CD4-positive, alpha-beta T cell treated with Interleukin-15 for 1 hour (primary cell): Measurements from ENCODE around the gene MRM1.

Source experiments
- DNase-seq: peaks from one replicate; pipeline ENCODE4 v3.0.0-alpha.2; 2020

The MRM1 gene

DNA sequence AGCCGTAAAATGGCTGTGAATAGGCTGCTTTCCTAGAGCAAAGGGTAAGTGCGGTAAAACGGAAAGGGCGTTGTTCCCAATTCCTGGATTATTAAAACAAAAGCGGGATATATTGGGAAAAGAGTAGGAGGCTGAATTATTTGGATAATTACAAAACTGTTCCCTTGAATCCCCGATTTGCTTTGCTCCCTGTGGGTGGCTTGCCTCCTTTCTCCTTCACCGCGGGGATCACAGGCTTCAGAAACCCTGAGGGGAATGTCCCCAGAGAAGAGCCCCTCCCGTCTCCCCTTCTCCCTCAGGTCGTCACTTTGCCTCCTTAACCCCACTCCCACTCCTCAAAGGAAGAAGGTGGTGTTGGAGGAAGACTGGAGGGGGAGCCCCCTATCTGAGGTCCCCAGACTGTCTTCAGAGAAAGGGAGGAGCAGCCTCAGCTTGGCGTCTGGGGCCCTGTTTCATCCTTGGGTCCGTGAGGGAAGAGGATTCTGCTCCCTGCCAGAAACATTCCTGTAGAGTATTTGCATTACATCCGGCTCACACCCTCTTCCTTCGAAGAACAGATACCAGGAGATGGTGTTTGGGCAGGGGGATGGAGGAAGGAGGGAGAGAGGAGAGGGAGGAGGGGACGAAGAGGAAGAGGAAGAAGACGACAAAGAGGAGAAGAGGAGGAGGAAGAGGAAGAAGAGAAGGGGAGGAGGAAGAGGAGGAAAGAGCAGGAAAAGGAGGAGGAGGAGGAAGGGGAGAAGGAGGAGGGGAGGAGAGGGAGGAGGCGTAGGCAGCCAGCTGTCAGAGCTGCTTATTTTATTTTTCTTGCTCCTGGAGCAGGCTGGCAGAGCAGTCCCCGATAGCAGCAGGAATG is 31.8 kb downstream of the MRM1 start:
- DNase-seq = no peak

DNA sequence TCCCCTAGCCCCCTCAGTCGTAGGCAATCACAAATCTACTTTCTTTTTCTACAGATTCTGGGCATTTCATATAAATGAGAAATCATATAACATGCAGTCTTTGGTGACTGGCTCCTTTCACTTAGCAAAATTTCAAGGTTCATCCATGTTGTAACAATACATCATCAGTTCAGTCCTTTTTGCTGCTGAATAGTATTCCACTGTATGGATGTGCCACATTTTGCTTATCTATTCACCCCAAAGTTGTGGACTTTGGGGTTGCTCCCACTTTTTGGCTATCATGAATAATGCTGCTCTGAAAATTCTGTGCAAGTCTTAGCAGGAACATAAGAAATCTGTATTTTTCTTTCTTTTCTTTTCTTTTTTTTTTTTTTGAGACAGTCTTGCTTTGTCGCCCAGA is 39.0 kb downstream of the MRM1 start:
- DNase-seq = no peak

DNA sequence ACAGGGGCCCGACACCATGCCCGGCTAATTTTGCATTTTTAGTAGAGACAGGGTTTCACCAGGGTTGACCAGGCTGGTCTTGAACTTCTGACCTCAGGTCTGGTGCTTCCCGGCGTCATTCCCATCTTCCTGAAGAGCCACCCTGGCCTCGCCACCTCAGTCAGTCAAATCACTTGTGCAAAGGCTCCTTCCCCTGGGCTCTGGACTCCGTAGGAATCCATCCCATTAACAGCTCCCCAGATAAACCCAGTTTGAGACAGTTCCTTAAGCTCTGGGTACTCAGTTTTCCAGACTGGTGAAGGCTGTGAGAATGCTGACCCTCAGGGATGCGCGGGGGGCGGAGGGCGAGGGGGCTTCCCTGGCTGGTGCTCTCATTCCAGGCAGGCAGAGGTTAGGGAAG is 39.5 kb downstream of the MRM1 start:
- DNase-seq = no peak

DNA sequence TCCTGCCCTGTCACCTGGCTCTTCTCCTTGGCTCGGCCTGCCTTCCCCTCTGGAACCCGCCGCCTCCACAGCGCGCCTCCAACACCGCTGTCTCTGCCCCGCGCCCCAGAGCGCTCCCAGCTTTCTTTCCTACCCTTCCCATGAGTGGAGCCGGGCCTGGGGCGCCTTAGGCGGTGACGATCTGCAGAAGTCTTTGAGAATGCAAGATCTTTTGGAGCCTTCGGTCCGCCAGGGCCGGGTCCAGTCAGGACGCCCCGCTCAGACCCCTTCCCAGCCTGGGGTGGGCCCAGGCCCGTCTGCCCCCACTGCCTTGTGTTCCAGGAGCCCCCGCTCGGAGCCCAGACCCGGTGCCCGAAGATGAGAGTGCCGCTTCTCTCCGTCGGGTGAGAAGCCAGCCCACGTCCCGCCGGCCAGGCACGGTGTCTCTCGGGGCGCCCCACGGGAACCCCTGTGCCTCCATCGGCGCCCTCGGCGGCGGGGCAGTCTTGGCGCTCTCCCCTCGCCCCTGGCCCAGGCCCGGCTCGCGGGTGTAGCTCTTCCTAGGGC is 40.0 kb downstream of the MRM1 start:
- DNase-seq = no peak

DNA sequence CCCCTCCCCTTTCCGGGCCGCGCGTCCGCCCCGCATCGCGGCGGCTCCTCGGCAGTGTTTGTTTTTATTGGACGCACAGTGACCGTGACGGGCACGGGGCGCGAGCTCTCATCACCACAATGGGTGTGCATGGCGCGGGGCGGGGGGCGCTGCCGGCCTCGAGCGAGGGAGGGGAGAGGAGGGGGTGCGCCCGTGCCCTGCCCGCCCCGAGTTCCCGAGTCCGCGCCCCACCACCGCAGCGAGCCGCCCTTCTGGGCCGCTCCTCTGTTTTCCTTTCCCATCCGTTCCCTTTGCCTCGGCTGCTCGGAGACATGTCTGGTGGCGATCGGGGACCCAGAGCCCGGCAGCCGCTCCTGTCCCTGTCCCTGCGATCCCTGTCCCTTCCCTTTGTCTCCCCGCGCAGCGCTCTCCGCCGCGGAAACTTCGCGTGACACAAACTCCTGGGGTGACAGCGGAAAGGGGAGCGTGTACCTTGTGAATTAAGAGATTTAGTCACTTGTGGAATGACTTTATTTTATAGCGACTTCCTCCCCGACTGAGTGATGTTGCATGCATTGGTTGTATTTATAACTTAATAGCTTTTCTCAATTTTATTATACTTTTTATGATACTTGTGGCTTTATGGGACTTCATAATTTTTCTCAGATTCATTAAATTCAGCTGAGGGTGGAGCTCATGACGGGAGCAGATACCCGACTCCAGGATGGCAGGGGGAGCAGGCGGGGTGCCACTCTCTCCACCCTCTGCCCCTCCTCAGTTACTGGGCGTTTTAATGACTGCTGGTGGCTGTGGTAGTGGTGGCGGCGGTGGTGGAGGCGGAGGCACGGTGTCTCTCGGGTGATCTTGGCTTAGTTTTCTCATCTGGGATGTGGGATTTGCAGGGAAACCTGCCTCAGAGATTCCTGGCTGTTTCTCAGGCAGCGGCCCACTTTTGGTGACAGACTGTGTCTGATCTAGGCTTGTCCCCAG is 40.8 kb downstream of the MRM1 start:
- DNase-seq = no peak

DNA sequence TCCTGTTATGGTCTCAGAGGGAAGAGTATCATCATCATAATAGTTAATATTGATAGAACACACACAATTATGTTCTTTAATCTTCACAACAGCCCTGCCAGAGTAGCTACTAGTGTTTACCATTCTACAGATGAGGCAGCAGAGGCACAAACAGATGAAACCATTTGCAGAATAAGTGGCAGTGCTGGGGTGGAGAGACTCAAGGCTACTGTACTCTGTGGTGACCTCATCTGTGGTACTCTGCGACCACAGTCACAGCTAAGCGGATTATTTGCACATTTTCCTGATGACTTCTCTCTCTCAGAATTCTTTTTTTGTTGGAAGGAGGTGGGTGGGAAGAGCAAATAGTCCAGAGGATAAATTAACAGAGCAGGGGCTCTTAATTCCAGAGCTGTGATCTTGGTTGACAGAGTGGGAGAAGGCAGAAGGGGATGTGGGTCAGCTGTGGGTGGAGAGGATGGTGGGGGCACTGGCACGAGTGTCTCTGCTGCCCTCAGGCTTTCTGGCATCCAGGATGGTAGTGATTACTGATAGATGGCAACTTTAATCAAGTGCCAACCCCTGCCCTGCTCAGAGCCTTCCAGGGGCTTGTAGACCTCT is 41.8 kb downstream of the MRM1 start:
- DNase-seq = no peak

DNA sequence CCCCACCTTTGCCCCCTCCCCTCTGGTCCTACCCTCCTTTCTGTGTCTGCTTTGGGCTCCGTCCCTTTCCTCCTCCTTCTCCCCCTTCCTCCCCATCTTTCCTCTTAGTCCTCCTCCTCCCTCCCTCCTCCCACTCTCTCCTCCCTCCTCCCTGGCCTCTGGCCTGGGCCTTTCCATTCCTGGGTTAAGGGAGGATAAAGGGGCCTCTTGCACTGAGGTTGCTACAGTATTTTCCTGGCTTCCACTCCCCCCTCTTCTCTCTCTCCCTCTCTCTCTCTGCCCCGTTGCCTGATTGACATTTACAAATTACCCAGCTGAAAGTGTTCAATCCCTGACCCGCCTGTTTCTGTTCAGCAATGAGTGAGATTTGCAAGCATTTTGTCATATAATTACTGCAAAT is 44.0 kb downstream of the MRM1 start:
- no peak for DNase-seq

DNA sequence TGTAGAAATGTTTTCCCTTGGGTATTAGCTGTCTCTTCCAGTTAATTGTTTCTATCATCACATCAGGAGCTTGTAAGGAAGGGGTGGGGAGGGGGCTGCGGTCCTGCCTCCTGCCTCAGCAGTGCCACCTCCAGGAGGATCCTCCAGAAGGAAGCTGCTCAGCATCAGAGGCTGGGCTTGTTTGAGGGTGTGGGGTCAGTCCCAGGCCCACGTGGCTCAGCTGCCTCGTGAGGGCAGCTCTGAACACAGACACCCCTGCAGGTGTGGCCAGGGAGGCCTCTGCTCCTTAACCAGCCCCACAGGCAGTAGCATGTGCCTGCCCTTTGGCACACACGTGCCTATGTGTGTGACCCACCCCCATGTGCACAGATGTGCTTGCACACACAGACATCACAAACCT is 46.3 kb downstream of the MRM1 start:
- no peak for DNase-seq

DNA sequence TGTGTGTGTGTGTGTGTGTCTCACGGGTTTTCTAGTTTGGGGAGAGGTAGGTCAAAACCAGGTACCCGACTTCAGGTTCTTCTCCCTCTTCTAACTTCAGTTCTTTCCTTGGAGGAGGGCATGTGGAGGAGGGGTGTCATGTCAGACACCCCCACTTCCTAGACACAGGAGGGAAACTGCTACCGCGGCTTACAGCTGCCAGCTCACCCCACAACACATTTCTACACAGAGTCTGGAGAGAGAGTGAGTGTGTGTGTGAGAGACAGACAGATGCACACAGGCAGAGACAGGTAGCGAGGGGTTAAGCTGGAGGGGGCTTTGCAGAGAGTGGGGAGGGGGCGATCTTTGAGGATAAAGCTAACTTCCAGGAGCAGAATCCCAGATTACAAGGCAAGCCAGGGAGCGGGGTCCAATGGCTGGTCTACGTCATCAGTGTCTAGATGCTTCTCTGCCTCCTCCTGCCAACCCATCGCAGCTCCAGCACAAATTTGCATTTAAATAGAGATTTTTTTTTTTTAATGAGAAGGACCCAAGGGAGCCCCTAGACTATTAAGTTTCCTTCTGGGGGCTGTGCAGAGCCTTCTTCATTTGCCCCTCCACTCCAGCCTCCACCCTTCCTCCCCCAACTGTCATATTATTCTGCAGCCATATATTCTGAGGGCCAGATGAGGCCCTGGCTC is 48.9 kb downstream of the MRM1 start:
- no peak for DNase-seq

DNA sequence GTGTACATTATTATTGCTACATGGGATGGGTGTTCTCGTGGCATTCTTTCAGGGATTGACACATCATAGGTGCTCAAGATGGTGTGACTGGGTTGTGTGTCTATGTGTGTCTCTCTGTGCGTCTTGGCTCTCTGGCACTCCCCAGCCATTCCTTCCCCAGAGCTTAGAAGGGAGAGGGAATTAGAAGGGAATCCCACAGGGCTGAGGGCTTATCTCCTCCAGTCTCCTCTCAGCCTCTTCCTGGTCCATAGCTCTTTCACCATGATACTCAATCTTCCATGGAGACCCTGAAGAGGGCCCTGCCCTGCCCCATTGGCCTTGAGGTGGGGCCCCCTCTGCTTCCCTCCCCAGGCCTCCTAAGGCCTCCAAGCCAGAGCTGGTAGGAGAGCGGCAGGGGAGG is 52.0 kb downstream of the MRM1 start:
- no peak for DNase-seq

DNA sequence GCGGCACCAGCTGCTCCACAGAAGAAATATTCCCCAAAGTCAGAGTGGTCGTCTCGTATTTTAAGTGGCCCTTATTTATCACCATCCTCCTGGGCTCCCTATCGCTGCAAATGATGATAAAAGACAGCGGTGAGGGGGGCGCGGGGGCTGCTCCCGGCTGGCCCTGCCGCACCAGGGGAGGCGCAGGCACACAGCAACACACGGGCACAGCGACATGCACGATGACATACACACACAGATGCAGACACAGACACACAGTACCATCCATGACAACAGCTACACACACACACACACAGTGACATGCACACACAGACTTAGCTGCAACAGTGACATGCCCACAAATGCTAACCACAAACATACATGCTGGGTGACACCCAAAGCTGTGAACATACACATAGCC is 52.5 kb downstream of the MRM1 start:
- no peak for DNase-seq

DNA sequence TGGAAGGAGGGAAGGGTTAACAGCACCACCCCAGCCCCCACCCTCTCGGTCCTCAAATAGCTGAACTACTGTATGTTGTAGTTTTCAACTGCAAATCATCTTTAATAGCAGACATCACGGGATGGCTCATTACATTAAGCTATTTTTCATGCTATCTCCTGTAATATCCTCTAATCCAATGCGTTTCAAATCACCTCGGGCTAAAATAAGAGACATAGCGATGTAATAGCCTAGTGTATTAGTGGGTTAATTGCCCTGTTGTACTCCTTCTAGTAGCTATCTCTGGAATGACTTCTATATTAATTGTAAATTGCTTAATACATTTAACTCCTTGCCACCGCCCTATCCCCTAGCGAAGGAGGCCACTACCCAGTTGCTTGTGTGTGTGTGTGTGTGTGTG is 54.3 kb downstream of the MRM1 start:
- no peak for DNase-seq

DNA sequence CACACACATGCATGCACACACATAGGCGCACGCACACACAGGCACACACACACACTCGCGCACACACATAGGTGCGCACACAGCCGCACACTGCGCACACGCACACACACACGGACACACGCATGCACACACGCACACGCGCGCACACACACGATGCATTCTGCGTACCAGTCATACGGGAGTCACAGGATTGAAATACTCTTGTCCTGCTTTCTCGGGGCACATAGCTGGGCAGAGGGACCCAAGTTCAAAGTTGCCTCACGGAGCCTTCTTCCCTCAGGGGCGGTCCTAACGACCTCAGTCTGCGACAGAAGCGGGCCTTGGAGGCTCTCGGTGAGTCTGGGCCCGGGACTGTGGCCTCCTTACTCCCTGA is 56.0 kb downstream of the MRM1 start:
- DNase-seq = no peak

DNA sequence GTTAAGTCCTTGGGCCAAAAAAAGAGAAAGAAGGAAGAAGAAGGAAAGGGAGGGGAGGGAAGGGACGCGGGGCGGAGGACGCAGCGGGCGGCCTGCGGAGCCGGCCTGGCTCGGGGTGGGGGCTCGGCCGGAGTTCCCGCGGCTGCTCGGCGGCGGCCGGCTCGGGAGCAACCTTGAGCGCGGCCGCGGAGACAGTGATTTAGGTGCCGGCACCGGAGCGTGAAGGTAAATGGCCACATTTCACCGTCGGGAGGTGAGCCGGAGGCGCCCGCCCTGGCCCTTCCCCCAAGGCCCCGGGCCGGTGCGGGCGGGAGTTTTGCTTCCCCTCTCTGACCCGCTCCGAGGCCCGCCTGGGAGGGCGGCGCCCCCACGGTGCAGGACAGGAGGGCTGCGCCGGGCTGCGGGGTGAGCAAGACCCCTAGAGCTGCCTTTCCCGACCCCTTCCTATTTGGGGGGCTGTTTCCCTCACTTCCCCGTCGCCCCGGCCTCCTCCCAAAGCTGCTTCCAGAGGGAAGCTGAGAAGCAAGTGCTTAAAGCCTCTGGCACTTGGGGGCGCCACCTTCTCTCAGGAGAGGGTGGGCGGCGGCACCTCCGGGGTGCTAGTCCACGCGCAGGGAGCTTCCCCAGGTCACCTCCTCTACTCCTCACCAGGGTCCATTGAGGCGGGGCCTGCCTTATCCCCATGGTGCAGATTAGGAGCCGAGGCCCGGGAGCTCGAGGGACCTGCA is 56.5 kb downstream of the MRM1 start:
- DNase-seq = no peak
